ENCODE data around the gene NAA10. TPM values are rescaled to one million over a fixed set of nuclear protein-coding genes. Genes with fewer than 3 reads are reported as not detected.

NAA10 gene
- total RNA-seq, 1 donor from 2014 or later: 144 TPM

- DNase-seq (ENCODE audit: extremely low read depth, low read depth, low spot score): no peak
Measured at GRCh38 chrX:153967536-153968224, 32.8 kb upstream of the NAA10 start.

DNA sequence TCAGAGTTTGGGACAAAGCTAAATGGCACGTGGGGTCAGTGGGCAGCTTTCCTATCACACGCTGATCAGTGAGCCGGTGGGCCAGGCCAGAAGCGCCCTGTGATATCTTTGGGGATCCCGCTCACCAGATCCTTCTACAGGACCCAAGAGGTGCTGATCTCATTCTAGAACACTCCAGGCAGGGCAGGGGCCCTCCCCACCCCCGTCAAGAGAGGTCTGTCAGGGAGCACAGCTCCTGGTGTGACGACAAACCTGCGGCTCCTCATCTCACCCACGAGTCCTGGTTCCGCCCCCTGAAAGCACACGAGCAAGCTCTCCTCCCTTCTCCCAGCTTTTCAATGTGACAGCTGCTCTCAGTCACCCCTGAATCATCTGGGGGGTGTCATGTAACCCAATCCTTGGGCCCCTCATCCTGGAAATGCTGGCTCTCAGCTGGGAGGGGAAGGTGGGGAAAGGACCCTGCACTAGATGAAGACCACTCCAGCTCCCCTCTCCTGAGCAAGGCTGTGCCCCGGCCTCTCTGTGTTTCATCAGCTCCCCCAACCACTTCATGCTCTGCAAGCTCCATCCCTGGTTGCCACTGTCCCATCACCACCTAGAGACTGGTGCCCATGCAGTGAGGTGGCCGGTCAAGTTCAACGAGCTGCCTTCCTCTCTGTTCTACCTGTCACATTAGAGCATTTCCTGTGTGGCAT, 32.2 kb upstream of the NAA10 start:
- DNase-seq (ENCODE audit: extremely low read depth, low read depth, low spot score): no peak

DNA sequence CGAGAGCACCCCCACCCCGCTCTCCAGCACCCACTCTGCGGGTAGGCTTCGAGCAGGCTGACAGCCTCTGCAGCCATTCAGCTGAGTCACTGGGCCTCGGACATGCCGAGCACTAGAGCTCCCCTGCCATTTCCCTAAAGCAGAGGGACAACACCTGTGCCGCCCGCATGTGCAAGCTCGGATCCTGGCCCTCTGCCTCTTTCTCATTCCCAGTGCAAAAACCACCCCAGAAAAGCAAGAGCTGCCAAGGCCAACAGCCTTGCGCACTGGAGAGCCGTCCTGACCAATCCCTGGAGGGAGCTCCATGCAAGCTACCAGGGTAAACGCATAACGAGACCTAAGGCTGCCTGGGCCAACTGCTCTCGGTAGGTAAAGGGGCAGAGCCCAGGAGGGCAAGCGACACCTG, 31.4 kb upstream of the NAA10 start:
- no peak for DNase-seq (ENCODE audit: extremely low read depth, low read depth, low spot score)

DNA sequence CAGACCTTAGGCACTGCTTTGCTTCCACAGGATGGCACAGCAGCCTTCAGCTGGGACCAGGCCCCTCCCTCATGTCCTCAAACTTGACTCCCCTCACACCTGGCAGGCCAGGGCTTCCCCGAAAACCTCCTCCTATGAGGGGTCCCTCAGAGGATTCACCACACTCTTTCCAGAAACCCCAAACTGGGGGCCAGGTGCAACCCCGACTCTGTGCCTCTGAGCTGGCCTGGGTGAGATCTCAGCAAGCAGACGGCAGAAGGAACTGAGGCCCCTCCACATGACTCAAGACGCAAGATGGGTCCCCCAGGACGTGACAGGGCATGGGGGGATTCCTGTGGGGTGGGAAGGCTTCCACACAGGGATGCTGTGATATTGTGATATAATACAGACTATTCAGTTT, 30.6 kb upstream of the NAA10 start:
- DNase-seq (ENCODE audit: extremely low read depth, low read depth, low spot score): no peak

GRCh38 chrX:153964105-153964504, 29.3 kb upstream of the NAA10 start:
- DNase-seq (ENCODE audit: extremely low read depth, low read depth, low spot score): no peak

DNA sequence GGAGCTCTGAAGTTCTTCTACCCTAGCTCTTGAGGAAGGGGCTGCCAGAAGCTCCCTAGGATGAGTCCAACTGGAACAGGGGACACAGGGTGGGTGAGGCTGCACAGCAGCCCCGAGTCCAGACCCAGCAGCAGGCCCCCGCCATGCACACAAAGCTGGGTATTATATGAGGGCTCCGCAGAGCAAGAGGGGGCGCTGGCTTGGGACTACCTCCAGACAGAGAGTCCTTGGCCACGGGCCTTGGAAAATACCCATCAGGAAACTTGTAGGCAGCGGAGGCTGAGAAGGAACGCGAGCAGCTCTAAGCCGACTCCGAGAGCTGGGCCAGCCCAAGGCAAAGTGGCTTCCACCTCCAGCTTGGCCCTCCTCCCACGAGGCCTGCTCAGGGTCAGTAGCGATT, 28.7 kb upstream of the NAA10 start:
- no peak for DNase-seq (ENCODE audit: extremely low read depth, low read depth, low spot score)

- no peak for DNase-seq (ENCODE audit: extremely low read depth, low read depth, low spot score)
Measured at GRCh38 chrX:153961292-153961691, 26.5 kb upstream of the NAA10 start.

DNA sequence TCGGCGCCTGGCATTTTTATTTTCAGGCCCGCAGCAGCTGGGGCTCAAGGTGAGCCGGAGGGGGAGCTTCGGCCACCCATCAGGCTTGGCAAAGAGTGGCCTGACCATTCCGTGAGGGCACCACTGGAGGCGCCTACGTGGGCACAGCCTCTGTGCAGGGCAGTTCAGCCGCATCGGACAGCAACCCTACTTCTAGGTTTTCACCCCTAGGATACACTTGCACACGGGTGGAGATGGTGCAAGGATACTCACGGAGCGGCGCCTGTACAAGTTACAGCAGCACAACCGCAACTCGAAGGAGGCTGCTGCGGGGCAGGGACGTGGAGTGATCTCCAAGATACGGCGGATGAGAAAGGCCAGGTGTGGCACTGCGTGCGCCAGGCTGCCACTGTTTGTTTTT, 25.9 kb upstream of the NAA10 start:
- no peak for DNase-seq (ENCODE audit: extremely low read depth, low read depth, low spot score)

DNA sequence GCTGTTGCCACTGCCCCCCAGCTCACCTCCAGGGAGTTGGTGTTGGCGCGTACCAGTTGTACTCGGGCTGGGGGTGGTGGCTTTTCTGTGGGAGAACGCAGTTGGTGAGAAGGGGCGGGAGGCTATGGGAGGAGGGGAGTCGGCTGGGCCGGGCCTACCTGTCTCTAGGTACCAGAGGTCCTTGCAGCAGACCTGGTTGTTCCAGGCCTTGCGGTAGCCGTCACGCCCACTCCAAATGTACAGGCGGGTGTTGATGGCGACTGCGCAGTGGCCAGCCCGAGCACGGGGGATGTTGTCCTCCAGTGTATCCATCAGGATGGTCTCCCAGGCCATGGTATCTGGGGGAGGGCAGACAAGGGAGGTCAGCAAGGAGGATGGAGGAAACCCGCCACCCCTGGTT, 25.2 kb upstream of the NAA10 start:
- DNase-seq (ENCODE audit: extremely low read depth, low read depth, low spot score): no peak

DNA sequence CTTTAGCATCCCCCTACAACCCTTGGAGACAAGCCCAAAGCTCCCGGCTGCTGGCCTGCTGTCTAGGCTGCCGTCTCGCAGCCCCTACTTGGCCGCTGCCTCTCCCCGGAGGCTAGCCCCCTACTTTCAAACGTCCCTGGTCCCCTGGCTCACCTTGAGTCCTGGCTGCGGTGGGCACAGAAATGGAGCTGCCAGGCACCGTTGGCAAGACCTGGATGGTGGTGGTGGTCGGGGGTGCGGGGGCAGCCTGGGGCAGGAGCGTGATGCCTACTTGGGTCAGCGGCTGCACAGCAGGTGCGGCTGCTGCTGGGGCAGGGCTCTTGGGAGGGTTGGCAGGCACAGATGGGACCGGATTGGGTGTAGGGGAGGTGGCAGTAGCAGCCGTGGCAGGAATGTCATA, 24.8 kb upstream of the NAA10 start:
- DNase-seq (ENCODE audit: extremely low read depth, low read depth, low spot score): no peak

DNA sequence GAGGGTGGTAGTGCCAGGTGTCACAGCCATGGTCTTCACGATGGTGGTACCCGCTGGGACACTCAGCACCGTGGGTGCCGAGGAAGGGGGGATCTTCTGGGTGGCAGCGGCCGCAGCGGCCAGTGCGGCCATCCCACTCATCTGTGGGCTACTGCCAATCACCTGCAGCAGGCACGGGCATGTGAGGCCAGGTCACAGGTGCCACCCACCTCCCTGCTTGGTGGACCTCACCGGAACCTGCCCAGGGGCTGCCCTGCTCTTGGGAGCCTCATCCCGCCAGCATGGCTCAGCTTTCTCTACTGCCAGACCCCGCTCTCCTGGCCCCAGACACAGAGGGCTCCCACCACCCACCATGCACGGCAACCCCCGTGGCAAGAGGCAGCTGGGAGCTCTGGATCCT, 23.8 kb upstream of the NAA10 start:
- no peak for DNase-seq (ENCODE audit: extremely low read depth, low read depth, low spot score)

DNA sequence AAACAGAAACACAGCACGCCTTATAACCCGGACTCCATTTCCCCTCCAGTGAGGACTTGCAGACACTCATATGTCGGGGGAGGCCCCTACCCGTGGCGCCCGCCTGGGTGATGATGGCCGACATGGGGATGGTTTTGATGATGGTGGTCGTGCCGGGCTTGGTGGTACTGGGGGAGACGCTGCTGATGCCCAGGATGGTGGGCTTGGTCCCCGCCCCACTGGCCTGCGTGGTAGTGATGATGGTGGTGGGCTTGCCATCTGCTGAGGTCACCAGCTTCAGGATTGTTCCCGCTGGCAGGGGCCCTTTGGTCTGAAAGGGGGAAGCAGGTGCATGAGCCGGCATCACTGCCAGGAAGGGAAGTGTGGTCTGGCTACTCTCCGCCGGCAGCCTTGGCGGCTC, 22.4 kb upstream of the NAA10 start:
- DNase-seq (ENCODE audit: extremely low read depth, low read depth, low spot score): no peak

DNA sequence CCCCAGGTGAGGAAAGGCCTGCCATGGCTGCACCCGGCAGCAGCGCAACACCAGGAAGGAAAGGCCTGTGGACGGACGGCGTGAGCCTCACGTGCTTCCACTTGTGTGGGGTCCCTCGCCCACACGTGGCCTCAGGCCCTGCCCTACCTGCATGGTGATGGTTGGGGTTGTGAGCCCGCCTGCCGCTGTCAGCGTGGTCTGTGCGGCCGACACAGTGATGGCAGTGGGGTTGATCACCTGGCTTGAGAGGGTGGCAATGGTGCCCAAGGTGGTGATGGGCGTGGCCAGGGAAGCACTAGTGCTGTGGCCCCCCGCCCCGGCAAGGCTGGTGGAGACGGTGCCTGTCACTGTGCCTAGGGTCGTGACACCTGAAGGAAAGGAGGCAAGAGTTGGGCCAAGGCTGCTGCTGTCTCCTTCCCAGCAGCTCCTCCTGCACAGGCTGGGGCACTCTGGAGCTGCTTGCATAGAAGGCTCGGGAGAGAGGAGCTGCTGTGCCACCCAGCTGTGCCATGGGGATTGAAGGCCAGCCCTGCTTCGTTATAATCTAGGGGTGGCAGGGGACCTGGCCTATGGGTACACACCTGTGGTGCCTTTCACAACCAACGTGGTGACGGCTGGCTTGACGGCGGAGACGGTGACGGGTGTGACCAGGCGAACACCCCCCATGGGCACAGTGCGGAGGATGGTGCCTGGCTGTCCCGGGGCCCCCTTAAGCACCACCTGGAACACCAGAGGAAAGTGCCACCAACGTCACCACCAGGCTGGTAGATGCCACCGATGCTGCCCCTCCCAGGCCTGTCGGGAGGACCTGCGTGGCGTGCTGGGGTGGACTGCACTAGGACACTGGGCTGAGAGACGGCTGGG, 21.4 kb upstream of the NAA10 start:
- DNase-seq (ENCODE audit: extremely low read depth, low read depth, low spot score): no peak

GRCh38 chrX:153955228-153955732, 20.4 kb upstream of the NAA10 start:
- no peak for DNase-seq (ENCODE audit: extremely low read depth, low read depth, low spot score)

DNA sequence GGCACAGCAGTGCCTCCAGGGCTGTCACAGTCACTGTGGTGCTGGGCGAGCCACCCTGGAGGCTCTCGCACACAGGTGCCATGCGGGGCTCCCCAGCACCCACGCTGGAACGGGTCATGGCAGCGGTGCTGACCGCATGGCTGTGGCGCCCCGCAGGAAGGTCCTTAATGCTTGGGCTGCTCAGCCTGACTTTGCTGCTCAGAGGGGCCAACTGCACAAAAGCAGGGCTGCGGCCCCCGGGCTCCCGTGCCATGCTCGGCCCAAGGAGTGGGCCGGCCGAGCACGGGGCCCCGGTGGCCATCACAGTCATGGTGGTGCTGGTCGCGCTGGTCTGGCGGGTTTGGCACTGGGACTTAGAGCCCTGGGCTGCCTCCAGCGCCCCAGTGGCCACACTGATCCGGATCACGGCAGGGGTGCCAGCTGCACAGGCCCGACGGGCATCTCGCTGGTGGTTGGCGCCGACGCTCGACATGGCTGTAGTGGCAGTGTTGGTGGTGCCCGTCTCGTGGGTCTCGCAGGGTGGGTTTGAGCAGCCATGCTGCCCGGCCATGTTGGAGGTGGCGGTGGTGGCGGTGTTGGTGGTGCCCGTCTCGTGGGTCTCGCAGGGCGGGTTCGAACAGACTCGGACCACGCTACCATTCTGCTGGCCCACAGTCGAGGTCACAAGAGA, 19.9 kb upstream of the NAA10 start:
- DNase-seq (ENCODE audit: extremely low read depth, low read depth, low spot score): no peak

- no peak for DNase-seq (ENCODE audit: extremely low read depth, low read depth, low spot score)
Measured at GRCh38 chrX:153953892-153954557, 19.2 kb upstream of the NAA10 start.

DNA sequence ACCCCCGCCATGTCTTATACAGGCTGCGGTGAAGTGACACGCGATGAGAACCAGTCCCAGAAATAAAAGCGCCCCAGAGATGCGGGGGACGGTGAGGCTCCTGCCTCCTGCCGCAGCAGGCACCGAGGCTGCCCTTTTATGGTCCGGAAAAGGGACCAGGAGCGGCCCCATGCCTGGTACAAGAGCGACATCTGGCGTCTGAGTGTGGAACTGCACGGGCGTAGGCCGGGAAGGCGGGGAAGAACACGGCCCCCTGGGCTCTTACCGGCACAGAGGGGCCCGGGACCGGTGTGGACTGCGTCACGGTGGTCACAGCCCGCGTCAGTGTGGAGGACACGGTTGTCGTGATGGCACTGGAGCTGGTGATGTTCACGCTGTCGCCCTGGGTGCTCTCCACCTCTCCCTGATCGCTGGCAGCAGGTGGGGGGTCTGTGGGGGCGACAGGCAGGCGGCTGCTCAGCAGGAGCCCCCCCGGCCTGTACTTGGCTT, 18.5 kb upstream of the NAA10 start:
- no peak for DNase-seq (ENCODE audit: extremely low read depth, low read depth, low spot score)

- no peak for DNase-seq (ENCODE audit: extremely low read depth, low read depth, low spot score)
Measured at GRCh38 chrX:153952373-153953026, 17.7 kb upstream of the NAA10 start.

GRCh38 chrX:153951683-153952372, 17.0 kb upstream of the NAA10 start:
- no peak for DNase-seq (ENCODE audit: extremely low read depth, low read depth, low spot score)
